GM18909 (cell line): ENCODE data around the gene EPO.
"Not testable (repeated sequence)": the region's sequence is repeated elsewhere in the genome, so short reads cannot be mapped to it uniquely, and the experiment has no call there.

Experiments used
- ATAC-seq: cut with Tn5 transposase; IDR thresholded peaks from one replicate; pipeline ENCODE4 v1.9.1; 2021; ENCODE audit warnings: mild to moderate bottlenecking; ENCODE audit not compliant: unreplicated experiment, poor library complexity

Gene EPO

GRCh38 chr7:100701089-100701488, 19.2 kb upstream of the EPO start:
- ATAC-seq, result not testable (repeated sequence)

- ATAC-seq, result peak; percentile 61
These were observed 14.9 kb upstream of the EPO start for GRCh38 chr7:100705320-100705752.

- peak; percentile 90 for ATAC-seq
These were observed 14.3 kb upstream of the EPO start, which contains the start of gene POP7 for GRCh38 chr7:100705753-100706671. POP7 (plus strand) TSS chr7:100706121; CDS start chr7:100706831, 710 bp downstream.

GRCh38 chr7:100706672-100707311, 13.5 kb upstream of the EPO start:
- no peak for ATAC-seq

- no peak for ATAC-seq
These were observed 11.9 kb upstream of the EPO start for GRCh38 chr7:100708395-100708794.

GRCh38 chr7:100710452-100710851, 9.8 kb upstream of the EPO start:
- ATAC-seq, result no peak

- ATAC-seq, result no peak
These were observed 8.9 kb upstream of the EPO start for GRCh38 chr7:100711369-100711768.

- no peak for ATAC-seq
These were observed 5.5 kb upstream of the EPO start for GRCh38 chr7:100714725-100715124.

GRCh38 chr7:100717073-100717472, 3.2 kb upstream of the EPO start:
- not testable (repeated sequence) for ATAC-seq

- ATAC-seq, result no peak
These were observed 567 bp upstream of the EPO start for GRCh38 chr7:100719523-100720278.

GRCh38 chr7:100720671-100721504, 620 bp downstream of the EPO start:
- no peak for ATAC-seq

GRCh38 chr7:100721505-100721812, 1.2 kb downstream of the EPO start:
- ATAC-seq, result no peak

GRCh38 chr7:100722480-100723212, 2.4 kb downstream of the EPO start:
- no peak for ATAC-seq

- ATAC-seq, result no peak
These were observed 3.5 kb downstream of the EPO start for GRCh38 chr7:100723732-100724275.

- not testable (repeated sequence) for ATAC-seq
These were observed 4.1 kb downstream of the EPO start for GRCh38 chr7:100724364-100724763.

- ATAC-seq, result no peak
These were observed 6.9 kb downstream of the EPO start for GRCh38 chr7:100726996-100727761.

GRCh38 chr7:100728196-100728595, 7.9 kb downstream of the EPO start:
- ATAC-seq, result no peak

GRCh38 chr7:100730136-100730800, 10.0 kb downstream of the EPO start:
- no peak for ATAC-seq
